Ishikawa (cell line): Measurements from ENCODE around the gene SPRY2.

Source experiments
- CEBPB ChIP-seq: IDR thresholded peaks from 2 replicates; pipeline ENCODE4 v1.6.1; 2012
- EGR1 ChIP-seq: IDR thresholded peaks from 2 replicates; pipeline ENCODE4 v1.6.1; 2012
- EP300 ChIP-seq: IDR thresholded peaks from 2 replicates; pipeline ENCODE4 v1.6.1; 2012; ENCODE audit warnings: borderline replicate concordance
- FOXM1 ChIP-seq: IDR thresholded peaks from 2 replicates; pipeline ENCODE4 v1.6.1; 2012; ENCODE audit warnings: low read depth, borderline replicate concordance
- NFIC ChIP-seq: IDR thresholded peaks from 2 replicates; pipeline ENCODE4 v1.6.1; 2012
- RAD21 ChIP-seq: IDR thresholded peaks from 2 replicates; pipeline ENCODE4 v1.6.1; 2012; ENCODE audit warnings: low read depth
- TAF1 ChIP-seq: IDR thresholded peaks from 2 replicates; pipeline ENCODE4 v1.6.1; 2012; ENCODE audit warnings: low read depth, mild to moderate bottlenecking
- TCF12 ChIP-seq: IDR thresholded peaks from 2 replicates; pipeline ENCODE4 v1.6.1; 2012; ENCODE audit warnings: low read depth
- TEAD4 ChIP-seq: IDR thresholded peaks from 2 replicates; pipeline ENCODE4 v1.6.1; 2012
- YY1 ChIP-seq: IDR thresholded peaks from 2 replicates; pipeline ENCODE4 v1.6.1; 2012; ENCODE audit warnings: low read depth
- TF ChIP-seq, protein P1 (sequence below): IDR thresholded peaks from 2 replicates; pipeline ENCODE4 v1.6.1; 2012
- TF ChIP-seq, protein P2 (sequence below): IDR thresholded peaks from 2 replicates; pipeline ENCODE4 v1.6.1; 2012
- TF ChIP-seq, protein P3 (sequence below): IDR thresholded peaks from 2 replicates; pipeline ENCODE4 v1.6.1; 2012; ENCODE audit warnings: low read depth, mild to moderate bottlenecking

DNA sequence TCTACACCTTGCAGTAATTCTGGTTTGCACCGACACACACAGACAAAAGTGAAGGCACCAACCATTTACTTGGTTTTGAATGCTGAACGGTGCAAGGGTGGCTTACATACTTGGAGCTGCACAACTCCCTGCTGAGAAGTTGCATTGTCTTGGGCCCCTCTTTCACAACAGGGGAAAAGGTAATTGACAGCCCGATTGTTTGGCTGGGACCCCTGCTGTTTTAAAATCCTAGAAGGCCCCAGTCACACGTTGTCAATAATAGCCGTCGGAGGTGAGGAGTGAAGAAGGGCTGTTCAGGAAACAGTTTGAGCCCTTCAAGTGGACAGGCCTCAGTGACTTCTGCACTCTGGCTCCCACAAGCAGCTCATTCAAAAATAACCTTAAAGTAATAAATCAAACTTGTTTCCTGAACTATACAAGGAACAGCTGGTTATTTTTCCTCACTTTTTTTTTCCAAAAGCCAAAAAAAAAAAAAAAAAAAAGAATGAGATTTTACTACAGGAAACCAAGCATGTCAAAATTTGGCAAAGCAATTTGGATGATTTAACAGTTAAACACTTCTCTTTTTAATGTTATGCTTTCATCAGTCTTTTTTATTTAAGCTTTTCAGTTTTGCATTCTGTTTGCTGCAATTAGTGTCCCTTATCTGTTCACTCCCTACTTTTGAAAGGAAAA is 19.0 kb upstream of the SPRY2 start:
- TF ChIP-seq, protein P1, sequence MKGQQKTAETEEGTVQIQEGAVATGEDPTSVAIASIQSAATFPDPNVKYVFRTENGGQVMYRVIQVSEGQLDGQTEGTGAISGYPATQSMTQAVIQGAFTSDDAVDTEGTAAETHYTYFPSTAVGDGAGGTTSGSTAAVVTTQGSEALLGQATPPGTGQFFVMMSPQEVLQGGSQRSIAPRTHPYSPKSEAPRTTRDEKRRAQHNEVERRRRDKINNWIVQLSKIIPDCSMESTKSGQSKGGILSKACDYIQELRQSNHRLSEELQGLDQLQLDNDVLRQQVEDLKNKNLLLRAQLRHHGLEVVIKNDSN, result 0 out of 2 replicates have a peak, but pooled peaks have one; percentile 4
- no peak for TF ChIP-seq TAF1
- TF ChIP-seq EP300, result peak; percentile 97
- TF ChIP-seq YY1, result no peak
- TF ChIP-seq, protein P2, sequence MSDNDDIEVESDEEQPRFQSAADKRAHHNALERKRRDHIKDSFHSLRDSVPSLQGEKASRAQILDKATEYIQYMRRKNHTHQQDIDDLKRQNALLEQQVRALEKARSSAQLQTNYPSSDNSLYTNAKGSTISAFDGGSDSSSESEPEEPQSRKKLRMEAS, result peak; percentile 50; the same call in 1 of the 2 replicates
- TF ChIP-seq RAD21, result no peak
- peak; percentile 93 for TF ChIP-seq TEAD4
- no peak for TF ChIP-seq EGR1
- peak; percentile 99 for TF ChIP-seq CEBPB
- peak; percentile 99 for TF ChIP-seq TCF12
- TF ChIP-seq, protein P3, sequence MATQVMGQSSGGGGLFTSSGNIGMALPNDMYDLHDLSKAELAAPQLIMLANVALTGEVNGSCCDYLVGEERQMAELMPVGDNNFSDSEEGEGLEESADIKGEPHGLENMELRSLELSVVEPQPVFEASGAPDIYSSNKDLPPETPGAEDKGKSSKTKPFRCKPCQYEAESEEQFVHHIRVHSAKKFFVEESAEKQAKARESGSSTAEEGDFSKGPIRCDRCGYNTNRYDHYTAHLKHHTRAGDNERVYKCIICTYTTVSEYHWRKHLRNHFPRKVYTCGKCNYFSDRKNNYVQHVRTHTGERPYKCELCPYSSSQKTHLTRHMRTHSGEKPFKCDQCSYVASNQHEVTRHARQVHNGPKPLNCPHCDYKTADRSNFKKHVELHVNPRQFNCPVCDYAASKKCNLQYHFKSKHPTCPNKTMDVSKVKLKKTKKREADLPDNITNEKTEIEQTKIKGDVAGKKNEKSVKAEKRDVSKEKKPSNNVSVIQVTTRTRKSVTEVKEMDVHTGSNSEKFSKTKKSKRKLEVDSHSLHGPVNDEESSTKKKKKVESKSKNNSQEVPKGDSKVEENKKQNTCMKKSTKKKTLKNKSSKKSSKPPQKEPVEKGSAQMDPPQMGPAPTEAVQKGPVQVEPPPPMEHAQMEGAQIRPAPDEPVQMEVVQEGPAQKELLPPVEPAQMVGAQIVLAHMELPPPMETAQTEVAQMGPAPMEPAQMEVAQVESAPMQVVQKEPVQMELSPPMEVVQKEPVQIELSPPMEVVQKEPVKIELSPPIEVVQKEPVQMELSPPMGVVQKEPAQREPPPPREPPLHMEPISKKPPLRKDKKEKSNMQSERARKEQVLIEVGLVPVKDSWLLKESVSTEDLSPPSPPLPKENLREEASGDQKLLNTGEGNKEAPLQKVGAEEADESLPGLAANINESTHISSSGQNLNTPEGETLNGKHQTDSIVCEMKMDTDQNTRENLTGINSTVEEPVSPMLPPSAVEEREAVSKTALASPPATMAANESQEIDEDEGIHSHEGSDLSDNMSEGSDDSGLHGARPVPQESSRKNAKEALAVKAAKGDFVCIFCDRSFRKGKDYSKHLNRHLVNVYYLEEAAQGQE, result no peak
- peak; percentile 94 for TF ChIP-seq NFIC
- TF ChIP-seq FOXM1, result peak; percentile 94
